HCT116 (cell line): ENCODE results near the gene HLA-DOA. TPM values are rescaled to one million over a fixed set of nuclear protein-coding genes. Genes with fewer than 3 reads are reported as not detected.

Experiments used
- ATAC-seq: fragments of 200-7000 bp; cut with Tn5 transposase; 2 replicates; pipeline ENCODE4 v1.9.1; 2020; ENCODE audit warnings: mild to moderate bottlenecking, moderate library complexity
- BruUV-seq: library from RNA; stranded (reverse); fragments of 400-500 nt; replicated peaks from 2 replicates; lab custom pipeline; 2021; lab: Mats Ljungman, UMichigan
- CTCF ChIA-PET: fragments of 300-600 bp; sonication (Branson Sonifier 250); formaldehyde crosslinking; loops from one replicate; lab custom pipeline; 2021; ENCODE audit warnings: antibody characterized with exemption; lab: Charles Lee
- POLR2A ChIA-PET: fragments of 300-600, 350-600 bp; sonication (Branson Sonifier 250); formaldehyde crosslinking; loops from one replicate; lab custom pipeline; 2021; ENCODE audit warnings: antibody characterized with exemption; lab: Charles Lee
- RAD21 ChIA-PET, 2 experiments: fragments of 300-600 bp; sonication (Branson Sonifier 250); formaldehyde crosslinking; loops; one replicate each; lab custom pipeline; 2023; ENCODE audit warnings: low total read pairs in 2 of 2; ENCODE audit not compliant: uncharacterized antibody in 2 of 2, unreplicated experiment in 2 of 2, low non-redundant PET in 1 of 2; lab: Charles Lee
- DNase-seq: peaks from one replicate; pipeline ENCODE4 v3.0.0-alpha.2; 2010; ENCODE audit warnings: low read depth, low spot score
- H2AFZ ChIP-seq: fragments of 200-600 bp; shearing (Covaris generic), sonication (generic); 2 replicates; pipeline ENCODE4 v1.6.1; 2017; ENCODE audit warnings: low read depth, mixed run types, mixed read lengths, antibody characterized with exemption, low read length; ENCODE audit not compliant: poor library complexity, severe bottlenecking
- H3K27ac ChIP-seq: 2 replicates; pipeline ENCODE4 v1.5.1; 2012; ENCODE audit warnings: low read depth, low read length
- H3K27me3 ChIP-seq: fragments of 200-600 bp; sonication (generic); 2 replicates; pipeline ENCODE4 v1.6.1; 2016; ENCODE audit warnings: mixed run types, low read length, mixed read lengths; ENCODE audit not compliant: insufficient read depth
- H3K36me3 ChIP-seq, 2 experiments: fragments of 200-500 bp in 1 of 2; fragments of 200-600 bp in 1 of 2; sonication (Bioruptor generic) in 1 of 2; sonication (generic) in 1 of 2; 2 replicates each; pipeline versions ENCODE4 v1.5.1 to v1.6.1; 2014 to 2016; ENCODE audit warnings: low read length in 2 of 2, inconsistent platforms in 1 of 2, mixed read lengths in 1 of 2, mixed run types in 1 of 2; ENCODE audit not compliant: insufficient read depth in 2 of 2, control insufficient read depth in 1 of 2
- H3K4me1 ChIP-seq, 2 experiments: fragments of 200-600 bp in 1 of 2; sonication (generic) in 1 of 2; 2 replicates each; pipeline versions ENCODE4 v1.5.1 to v1.6.1; 2012 to 2017; ENCODE audit warnings: low read length in 2 of 2, inconsistent platforms in 1 of 2, mild to moderate bottlenecking in 1 of 2, mixed read lengths in 1 of 2, mixed run types in 1 of 2, moderate library complexity in 1 of 2; ENCODE audit not compliant: insufficient read depth in 2 of 2, control insufficient read depth in 1 of 2
- H3K4me2 ChIP-seq: fragments of 200-600 bp; sonication (generic); 2 replicates; pipeline ENCODE4 v1.6.1; 2017; ENCODE audit warnings: mixed run types, low read length, mixed read lengths
- H3K4me3 ChIP-seq, 2 experiments: fragments of 200-600 bp in 1 of 2; sonication (generic) in 1 of 2; replicated peaks in 1 of 2; 2 replicates each; pipeline ENCODE4 v1.5.1; 2011 to 2016; ENCODE audit warnings: low read length in 2 of 2, control low read depth in 1 of 2, low read depth in 1 of 2, mild to moderate bottlenecking in 1 of 2, mixed read lengths in 1 of 2, mixed run types in 1 of 2
- H3K79me2 ChIP-seq: fragments of 200-600 bp; sonication (generic); 2 replicates; pipeline ENCODE4 v1.6.1; 2017; ENCODE audit warnings: mild to moderate bottlenecking, mixed run types, low read length, moderate library complexity, mixed read lengths; ENCODE audit not compliant: insufficient read depth
- H3K9ac ChIP-seq: fragments of 200-600 bp; sonication (generic); 2 replicates; pipeline ENCODE4 v1.6.1; 2016; ENCODE audit warnings: low read length, mixed read lengths
- H3K9me2 ChIP-seq: fragments of 200-600 bp; sonication (generic), shearing (Covaris generic); 2 replicates; pipeline ENCODE4 v1.6.1; 2017; ENCODE audit warnings: mixed run types, mild to moderate bottlenecking, moderate library complexity; ENCODE audit not compliant: insufficient read depth
- H3K9me3 ChIP-seq, 2 experiments: fragments of 200-500 bp in 1 of 2; fragments of 200-600 bp in 1 of 2; sonication (Bioruptor generic) in 1 of 2; sonication (generic) in 1 of 2; 2 replicates each; pipeline ENCODE4 v1.6.1; 2014 to 2017; ENCODE audit warnings: low read length in 2 of 2, mixed read lengths in 2 of 2, inconsistent platforms in 1 of 2, low read depth in 1 of 2, mild to moderate bottlenecking in 1 of 2, mixed run types in 1 of 2, moderate library complexity in 1 of 2; ENCODE audit not compliant: control insufficient read depth in 1 of 2, insufficient read depth in 1 of 2
- H4K20me1 ChIP-seq: fragments of 200-600 bp; sonication (generic), shearing (Covaris generic); 2 replicates; pipeline ENCODE4 v1.6.1; 2017; ENCODE audit warnings: mixed run types, mild to moderate bottlenecking, moderate library complexity; ENCODE audit not compliant: insufficient read depth
- CBX3 ChIP-seq: IDR thresholded peaks from 2 replicates; pipeline ENCODE4 v1.6.1; 2012; ENCODE audit warnings: low read depth
- CEBPB ChIP-seq: IDR thresholded peaks from 2 replicates; pipeline ENCODE4 v1.6.1; 2012; ENCODE audit warnings: low read depth
- EGR1 ChIP-seq: IDR thresholded peaks from 2 replicates; pipeline ENCODE4 v1.6.1; 2012; ENCODE audit warnings: low read depth
- ELF1 ChIP-seq: IDR thresholded peaks from 2 replicates; pipeline ENCODE4 v1.6.1; 2012; ENCODE audit warnings: low read depth, borderline replicate concordance
- EZH2phosphoT487 ChIP-seq: fragments of 200-600 bp; IDR thresholded peaks from 2 replicates; pipeline ENCODE4 v1.6.1; 2018; ENCODE audit warnings: antibody characterized with exemption, borderline replicate concordance
- FOSL1 ChIP-seq: IDR thresholded peaks from 2 replicates; pipeline ENCODE4 v1.6.1; 2012; ENCODE audit warnings: low read depth
- JUND ChIP-seq: IDR thresholded peaks from 2 replicates; pipeline ENCODE4 v1.6.1; 2012
- POLR2A ChIP-seq: IDR thresholded peaks from 2 replicates; pipeline ENCODE4 v1.7.0; 2011; ENCODE audit warnings: borderline replicate concordance; ENCODE audit not compliant: insufficient read depth, insufficient read length; ENCODE audit errors: extremely low read depth
- POLR2AphosphoS5 ChIP-seq: IDR thresholded peaks from 2 replicates; pipeline ENCODE4 v1.6.1; 2011; ENCODE audit warnings: mild to moderate bottlenecking, low read depth, low read length, moderate library complexity
- RAD21 ChIP-seq: IDR thresholded peaks from 2 replicates; pipeline ENCODE4 v1.6.1; 2012; ENCODE audit warnings: low read depth, mild to moderate bottlenecking
- TCF7L2 ChIP-seq: IDR thresholded peaks from 2 replicates; pipeline ENCODE4 v1.7.0; 2011; ENCODE audit warnings: borderline replicate concordance, inconsistent platforms; ENCODE audit not compliant: insufficient read depth, insufficient read length; ENCODE audit errors: extremely low read depth
- YY1 ChIP-seq: IDR thresholded peaks from 2 replicates; pipeline ENCODE4 v1.6.1; 2011; ENCODE audit warnings: low read length, low read depth, moderate library complexity, mild to moderate bottlenecking; ENCODE audit not compliant: insufficient replicate concordance; ENCODE audit errors: extremely low read depth
- ZNF274 ChIP-seq: fragments of 200-500 bp; sonication (Bioruptor generic); IDR thresholded peaks from 2 replicates; pipeline ENCODE4 v1.6.1; 2014; ENCODE audit warnings: mild to moderate bottlenecking, low read depth, low read length, inconsistent platforms
- intact Hi-C: fragments of 100-400 bp; cut with micrococcal nuclease; formaldehyde crosslinking; loops from 2 replicates; pipeline ENCODE4 v1.10.0; 2022
- total RNA-seq: library from RNA; stranded (reverse); gene quantifications from one replicate; pipeline ENCODE4 v1.2.1, GENCODE V29; 2021; ENCODE audit not compliant: unreplicated experiment
- TF ChIP-seq, protein P1 (sequence below), 3 experiments: fragments of 200-600 bp in 1 of 3; sonication (generic) in 1 of 3; IDR thresholded peaks in 2 of 3; conservative IDR thresholded peaks in 1 of 3; 2 replicates each; pipeline ENCODE4 v1.5.1; 2012 to 2017; ENCODE audit warnings: low read depth in 2 of 3, low read length in 2 of 3, antibody characterized with exemption in 1 of 3, borderline replicate concordance in 1 of 3, control low read depth in 1 of 3, mild to moderate bottlenecking in 1 of 3, mixed read lengths in 1 of 3, mixed run types in 1 of 3, moderate library complexity in 1 of 3; ENCODE audit not compliant: insufficient read depth in 1 of 3
- TF ChIP-seq, protein P2 (sequence below): IDR thresholded peaks from 2 replicates; pipeline ENCODE4 v1.6.1; 2012
- TF ChIP-seq, protein P3 (sequence below): IDR thresholded peaks from 2 replicates; pipeline ENCODE4 v1.6.1; 2011; ENCODE audit warnings: mild to moderate bottlenecking, low read length, moderate library complexity; ENCODE audit not compliant: insufficient replicate concordance; ENCODE audit errors: extremely low read depth
- TF ChIP-seq, protein P4 (sequence below): IDR thresholded peaks from 2 replicates; pipeline ENCODE4 v1.6.1; 2012

Gene HLA-DOA
- total RNA-seq, 1 experiment from 2014 or later, result 0.39 TPM

DNA sequence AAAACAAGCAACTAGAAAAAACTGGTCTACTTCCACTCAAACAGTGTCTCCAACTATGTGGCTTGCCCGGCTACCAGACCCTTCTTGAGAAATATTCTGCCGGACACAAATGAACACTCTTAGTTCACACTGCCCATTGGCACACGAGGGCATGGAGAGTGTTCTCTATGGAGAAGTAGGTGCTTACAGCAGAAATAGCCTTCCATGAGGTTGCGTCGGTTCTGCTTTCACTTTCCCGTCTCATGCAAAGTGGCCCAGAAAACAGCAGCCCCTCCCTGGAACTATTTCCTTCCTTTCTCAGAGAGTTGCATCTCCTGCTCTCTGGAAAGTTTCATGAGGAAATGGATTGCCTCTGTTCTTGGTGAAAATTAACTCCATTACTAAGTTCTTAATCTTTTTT is 9.5 kb upstream of the HLA-DOA start (continued):
- TF ChIP-seq, protein P1, sequence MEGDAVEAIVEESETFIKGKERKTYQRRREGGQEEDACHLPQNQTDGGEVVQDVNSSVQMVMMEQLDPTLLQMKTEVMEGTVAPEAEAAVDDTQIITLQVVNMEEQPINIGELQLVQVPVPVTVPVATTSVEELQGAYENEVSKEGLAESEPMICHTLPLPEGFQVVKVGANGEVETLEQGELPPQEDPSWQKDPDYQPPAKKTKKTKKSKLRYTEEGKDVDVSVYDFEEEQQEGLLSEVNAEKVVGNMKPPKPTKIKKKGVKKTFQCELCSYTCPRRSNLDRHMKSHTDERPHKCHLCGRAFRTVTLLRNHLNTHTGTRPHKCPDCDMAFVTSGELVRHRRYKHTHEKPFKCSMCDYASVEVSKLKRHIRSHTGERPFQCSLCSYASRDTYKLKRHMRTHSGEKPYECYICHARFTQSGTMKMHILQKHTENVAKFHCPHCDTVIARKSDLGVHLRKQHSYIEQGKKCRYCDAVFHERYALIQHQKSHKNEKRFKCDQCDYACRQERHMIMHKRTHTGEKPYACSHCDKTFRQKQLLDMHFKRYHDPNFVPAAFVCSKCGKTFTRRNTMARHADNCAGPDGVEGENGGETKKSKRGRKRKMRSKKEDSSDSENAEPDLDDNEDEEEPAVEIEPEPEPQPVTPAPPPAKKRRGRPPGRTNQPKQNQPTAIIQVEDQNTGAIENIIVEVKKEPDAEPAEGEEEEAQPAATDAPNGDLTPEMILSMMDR (IDR thresholded peaks at IDR 0.05 in 2 of 3, conservative IDR thresholded peaks at IDR 0.05 in 1 of 3; ENCODE audit: borderline replicate concordance in 1 of 3, insufficient read depth in 1 of 3, low read depth in 2 of 3, low read length in 2 of 3), result no peak
- TF ChIP-seq, all 23 proteins: peak for 0

DNA sequence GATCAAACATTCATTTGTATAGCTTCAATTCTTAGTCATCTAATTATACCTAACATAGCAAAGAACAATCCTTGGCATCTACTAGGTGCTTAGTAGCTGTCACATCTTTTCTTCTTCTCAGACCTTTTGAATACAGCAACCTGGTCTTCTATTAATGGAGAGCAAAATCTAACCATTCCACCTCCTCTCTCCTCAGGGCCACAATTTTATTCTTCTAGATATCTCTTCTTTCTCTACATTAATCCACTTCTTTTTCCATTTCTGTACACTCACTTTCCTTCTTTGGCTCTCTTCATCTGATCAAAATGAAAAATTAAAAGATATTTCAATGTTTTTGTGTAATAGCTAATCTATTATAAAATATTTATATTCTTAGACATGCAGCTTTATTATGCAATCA is 9.0 kb upstream of the HLA-DOA start:
- CTCF ChIA-PET, result interaction anchor here (1.1 kb wide), 1 partner anchor 230 kb away, joined by 4 read pairs; no protein-coding TSS in a partner anchor
- Histone ChIP-seq H3K79me2 (no peaks in the 10 kb centered on the region), H3K4me2 (no peak overlapping the region), H3K4me3 (no peak overlapping the region), H3K36me3 (no peaks in the 10 kb centered on the region), H3K27me3 (peaks cover 8% of the 10 kb centered on the region; the same call in 1 of the 2 replicates)
- intact Hi-C loops, result no loop called here
- TF ChIP-seq RAD21 (no peak), CEBPB (no peak), CBX3 (no peak), POLR2AphosphoS5 (no peak), TCF7L2 (no peak), EZH2phosphoT487 (no peak), JUND (no peak), ZNF274 (no peak), ELF1 (no peak), YY1 (no peak), EGR1 (no peak), FOSL1 (no peak), POLR2A (no peak)
- TF ChIP-seq, protein P2, sequence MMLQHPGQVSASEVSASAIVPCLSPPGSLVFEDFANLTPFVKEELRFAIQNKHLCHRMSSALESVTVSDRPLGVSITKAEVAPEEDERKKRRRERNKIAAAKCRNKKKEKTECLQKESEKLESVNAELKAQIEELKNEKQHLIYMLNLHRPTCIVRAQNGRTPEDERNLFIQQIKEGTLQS, result no peak
- TF ChIP-seq, protein P3, sequence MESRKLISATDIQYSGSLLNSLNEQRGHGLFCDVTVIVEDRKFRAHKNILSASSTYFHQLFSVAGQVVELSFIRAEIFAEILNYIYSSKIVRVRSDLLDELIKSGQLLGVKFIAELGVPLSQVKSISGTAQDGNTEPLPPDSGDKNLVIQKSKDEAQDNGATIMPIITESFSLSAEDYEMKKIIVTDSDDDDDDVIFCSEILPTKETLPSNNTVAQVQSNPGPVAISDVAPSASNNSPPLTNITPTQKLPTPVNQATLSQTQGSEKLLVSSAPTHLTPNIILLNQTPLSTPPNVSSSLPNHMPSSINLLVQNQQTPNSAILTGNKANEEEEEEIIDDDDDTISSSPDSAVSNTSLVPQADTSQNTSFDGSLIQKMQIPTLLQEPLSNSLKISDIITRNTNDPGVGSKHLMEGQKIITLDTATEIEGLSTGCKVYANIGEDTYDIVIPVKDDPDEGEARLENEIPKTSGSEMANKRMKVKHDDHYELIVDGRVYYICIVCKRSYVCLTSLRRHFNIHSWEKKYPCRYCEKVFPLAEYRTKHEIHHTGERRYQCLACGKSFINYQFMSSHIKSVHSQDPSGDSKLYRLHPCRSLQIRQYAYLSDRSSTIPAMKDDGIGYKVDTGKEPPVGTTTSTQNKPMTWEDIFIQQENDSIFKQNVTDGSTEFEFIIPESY, result no peak
- TF ChIP-seq, protein P4, sequence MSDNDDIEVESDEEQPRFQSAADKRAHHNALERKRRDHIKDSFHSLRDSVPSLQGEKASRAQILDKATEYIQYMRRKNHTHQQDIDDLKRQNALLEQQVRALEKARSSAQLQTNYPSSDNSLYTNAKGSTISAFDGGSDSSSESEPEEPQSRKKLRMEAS, result no peak
- TF ChIP-seq, protein P1 (IDR thresholded peaks at IDR 0.05 in 2 of 3, conservative IDR thresholded peaks at IDR 0.05 in 1 of 3; ENCODE audit: borderline replicate concordance in 1 of 3, insufficient read depth in 1 of 3, low read depth in 2 of 3, low read length in 2 of 3), result no peak
- TF ChIP-seq, all 23 proteins: peak for 0
- Histone ChIP-seq H3K9me2 (no peaks in the 10 kb centered on the region), H3K9me3 (no peaks in the 10 kb centered on the region), H3K27ac (no peak overlapping the region), H3K9ac (no peak overlapping the region), H3K4me1 (peaks cover 0 to 3% of the 10 kb centered on the region in 2 experiments; a peak in 1 of 4 replicates), H2AFZ (no peak overlapping the region), H4K20me1 (no peaks in the 10 kb centered on the region)
- DNase-seq, result no peak
- ChIA-PET RAD21 (no interaction called here), POLR2A (no interaction called here)
- no TSS peak for BruUV-seq
- no peak for ATAC-seq
